Neutrophil (primary cell): ENCODE measurements around the gene TSC22D3.

Source experiments
- H3K27ac ChIP-seq: fragments of 200-600 bp; sonication (generic); 2 replicates; pipeline ENCODE4 v1.5.1; 2016; ENCODE audit warnings: mild to moderate bottlenecking, moderate library complexity
- H3K27me3 ChIP-seq: fragments of 200-600 bp; sonication (generic); 2 replicates; pipeline ENCODE4 v1.6.0; 2016; ENCODE audit warnings: mild to moderate bottlenecking
- H3K36me3 ChIP-seq: fragments of 200-600 bp; sonication (generic); 2 replicates; pipeline ENCODE4 v1.5.1; 2017
- H3K4me1 ChIP-seq, 2 experiments: fragments of 200-600 bp in 1 of 2; sonication (generic) in 1 of 2; 1 replicate in 1 of 2; 2 replicates in 1 of 2; pipeline versions ENCODE4 v1.5.1 to v1.6.1; 2013 to 2016; ENCODE audit warnings: low read depth in 1 of 2, low read length in 1 of 2, mild to moderate bottlenecking in 1 of 2, moderate library complexity in 1 of 2; ENCODE audit not compliant: control insufficient read depth in 1 of 2, insufficient read depth in 1 of 2
- H3K4me3 ChIP-seq, 2 experiments: fragments of 200-600 bp in 1 of 2; sonication (generic) in 1 of 2; 1 replicate in 1 of 2; 2 replicates in 1 of 2; pipeline ENCODE4 v1.5.1; 2013 to 2016; ENCODE audit warnings: low read depth in 1 of 2, low read length in 1 of 2, mild to moderate bottlenecking in 1 of 2, moderate library complexity in 1 of 2
- H3K9me3 ChIP-seq: fragments of 200-600 bp; sonication (generic); 2 replicates; pipeline ENCODE4 v1.5.1; 2016
- TF ChIP-seq, protein P1 (sequence below): fragments of 200-600 bp; sonication (generic); IDR thresholded peaks from 2 replicates; pipeline ENCODE4 v1.5.1; 2016; ENCODE audit warnings: antibody characterized with exemption

The TSC22D3 gene

DNA sequence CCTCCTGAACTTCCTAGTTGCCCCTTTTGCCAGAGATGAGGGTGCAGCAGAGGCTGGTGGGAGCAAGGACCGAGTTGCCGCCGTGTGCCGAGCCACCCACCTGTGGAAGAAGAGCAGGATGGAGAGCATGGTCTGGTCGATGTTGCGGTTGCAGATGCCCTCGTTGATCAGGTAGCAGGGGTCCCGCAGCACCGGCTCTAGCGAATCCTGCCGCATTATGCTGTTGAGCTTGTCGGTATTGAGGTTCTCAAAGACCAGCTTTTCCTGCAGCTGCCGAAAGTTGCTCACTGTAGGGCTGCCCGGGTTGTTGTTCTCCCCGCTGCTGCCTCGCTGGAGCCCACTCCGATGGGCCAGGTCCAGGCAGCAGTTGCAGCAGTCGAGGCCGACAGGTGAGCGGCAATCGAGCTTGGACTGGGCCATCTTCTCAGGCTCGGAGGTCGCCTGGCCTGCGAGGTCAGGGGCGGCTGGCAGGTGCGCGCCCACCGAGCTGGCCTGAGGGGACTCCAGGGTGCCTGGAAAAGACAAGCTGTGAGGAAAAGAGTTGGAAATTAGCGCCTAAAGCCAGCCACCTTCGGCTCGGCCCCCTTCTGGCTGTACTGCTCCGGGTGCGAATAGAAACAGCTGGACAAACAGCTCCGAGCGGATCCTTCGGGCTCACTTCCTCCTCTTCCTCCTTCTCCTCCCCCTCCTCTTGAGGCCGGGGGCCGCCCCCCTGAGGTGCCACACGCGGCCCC is 420 bp downstream of the TSC22D3 start:
- no peaks in the 10 kb centered on the region for H3K9me3 ChIP-seq
- H3K36me3 ChIP-seq = no peaks in the 10 kb centered on the region
- no peak overlapping the region for H3K27ac ChIP-seq
- peaks cover 42% of the 10 kb centered on the region for H3K27me3 ChIP-seq
- peaks cover 17 to 19% of the 10 kb centered on the region in 2 experiments for H3K4me1 ChIP-seq
- TF ChIP-seq, protein P1, sequence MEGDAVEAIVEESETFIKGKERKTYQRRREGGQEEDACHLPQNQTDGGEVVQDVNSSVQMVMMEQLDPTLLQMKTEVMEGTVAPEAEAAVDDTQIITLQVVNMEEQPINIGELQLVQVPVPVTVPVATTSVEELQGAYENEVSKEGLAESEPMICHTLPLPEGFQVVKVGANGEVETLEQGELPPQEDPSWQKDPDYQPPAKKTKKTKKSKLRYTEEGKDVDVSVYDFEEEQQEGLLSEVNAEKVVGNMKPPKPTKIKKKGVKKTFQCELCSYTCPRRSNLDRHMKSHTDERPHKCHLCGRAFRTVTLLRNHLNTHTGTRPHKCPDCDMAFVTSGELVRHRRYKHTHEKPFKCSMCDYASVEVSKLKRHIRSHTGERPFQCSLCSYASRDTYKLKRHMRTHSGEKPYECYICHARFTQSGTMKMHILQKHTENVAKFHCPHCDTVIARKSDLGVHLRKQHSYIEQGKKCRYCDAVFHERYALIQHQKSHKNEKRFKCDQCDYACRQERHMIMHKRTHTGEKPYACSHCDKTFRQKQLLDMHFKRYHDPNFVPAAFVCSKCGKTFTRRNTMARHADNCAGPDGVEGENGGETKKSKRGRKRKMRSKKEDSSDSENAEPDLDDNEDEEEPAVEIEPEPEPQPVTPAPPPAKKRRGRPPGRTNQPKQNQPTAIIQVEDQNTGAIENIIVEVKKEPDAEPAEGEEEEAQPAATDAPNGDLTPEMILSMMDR = no peak
- H3K4me3 ChIP-seq = peak overlapping the region; percentile 39 to 40

GRCh38 chrX:107773906-107774435 is 1.6 kb downstream of the TSC22D3 start:
- Histone ChIP-seq H3K36me3 (no peaks in the 10 kb centered on the region), H3K27ac (no peak overlapping the region), H3K4me1 (peaks cover 17 to 19% of the 10 kb centered on the region in 2 experiments), H3K27me3 (peaks cover 42% of the 10 kb centered on the region), H3K4me3 (no peak overlapping the region), H3K9me3 (no peaks in the 10 kb centered on the region)
- TF ChIP-seq, protein P1 = no peak

DNA sequence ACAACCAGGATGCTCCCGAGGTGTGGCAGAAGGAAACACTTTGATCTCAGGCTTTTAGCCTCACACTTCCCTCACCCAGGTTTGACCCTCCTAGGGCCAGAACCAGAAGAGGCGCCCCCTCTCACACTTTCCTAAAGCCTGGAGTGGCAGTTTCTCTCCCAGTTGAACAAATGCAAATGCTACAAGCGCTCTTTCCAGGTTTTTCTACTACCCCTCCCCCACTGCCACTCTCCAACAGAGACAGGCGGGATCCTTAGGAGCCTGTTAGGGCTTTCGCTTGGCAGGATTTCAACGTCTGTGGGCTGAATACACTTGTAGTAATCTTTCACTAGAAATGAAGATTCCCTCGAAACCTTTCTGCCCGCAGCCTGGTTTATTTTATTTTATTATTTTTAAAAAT is 2.4 kb downstream of the TSC22D3 start:
- Histone ChIP-seq H3K36me3 (no peaks in the 10 kb centered on the region), H3K4me1 (peaks cover 17 to 19% of the 10 kb centered on the region in 2 experiments), H3K27me3 (peaks cover 42% of the 10 kb centered on the region), H3K27ac (no peak overlapping the region), H3K4me3 (no peak overlapping the region), H3K9me3 (no peaks in the 10 kb centered on the region)
- TF ChIP-seq, protein P1 = no peak

- H3K27ac ChIP-seq = no peak overlapping the region
- no peaks in the 10 kb centered on the region for H3K36me3 ChIP-seq
- no peak overlapping the region for H3K4me3 ChIP-seq
- no peaks in the 10 kb centered on the region for H3K4me1 ChIP-seq
- peaks cover 19% of the 10 kb centered on the region for H3K27me3 ChIP-seq
- no peaks in the 10 kb centered on the region for H3K9me3 ChIP-seq
- TF ChIP-seq, protein P1 = no peak
Measured at GRCh38 chrX:107769581-107770317, 5.8 kb downstream of the TSC22D3 start.

- Histone ChIP-seq H3K9me3 (no peaks in the 10 kb centered on the region), H3K4me1 (no peaks in the 10 kb centered on the region), H3K27ac (no peak overlapping the region), H3K4me3 (no peak overlapping the region), H3K27me3 (peaks cover 2% of the 10 kb centered on the region), H3K36me3 (no peaks in the 10 kb centered on the region)
- TF ChIP-seq, protein P1 = no peak
Measured at GRCh38 chrX:107768051-107768450, 7.5 kb downstream of the TSC22D3 start.
